Measurements from ENCODE around the gene TIMM22. TPM values are rescaled to one million over a fixed set of nuclear protein-coding genes. Genes with fewer than 3 reads are reported as not detected.

Gene TIMM22
- total RNA-seq (2022; extraction: Qiagen RNA extraction; ENCODE audit: low read depth), result 23.0 to 30.3 TPM (median 28.3 TPM) in 5 replicates

GRCh38 chr17:996554-997344 lies at the start of gene TIMM22:
TIMM22 (plus strand) TSS chr17:997129; CDS start chr17:997143, 14 bp downstream.

GRCh38 chr17:979539-980405 lies 17.2 kb upstream of the TIMM22 start, which contains the start of gene NXN:
NXN (minus strand) TSS chr17:979776.

Other genes with a start within 250 kb of the TIMM22 start
- gene GEMIN4, start 244.9 kb upstream of the TIMM22 start, total RNA-seq (2022; extraction: Qiagen RNA extraction; ENCODE audit: low read depth), result 41.9 to 63.7 TPM (median 59.1 TPM) in 5 replicates
- 95.5 to 171 TPM (median 96.4 TPM) in 5 replicates for gene GLOD4, start 214.8 kb upstream of the TIMM22 start, total RNA-seq (2022; extraction: Qiagen RNA extraction; ENCODE audit: low read depth)
- 41.6 to 46.1 TPM (median 43.3 TPM) in 5 replicates for gene MRM3, start 214.8 kb upstream of the TIMM22 start, total RNA-seq (2022; extraction: Qiagen RNA extraction; ENCODE audit: low read depth)
- 16.3 to 27.7 TPM (median 26.7 TPM) in 5 replicates for gene NXN, start 17.4 kb upstream of the TIMM22 start, total RNA-seq (2022; extraction: Qiagen RNA extraction; ENCODE audit: low read depth)
- gene ABR, start 182.9 kb downstream of the TIMM22 start, total RNA-seq (2022; extraction: Qiagen RNA extraction; ENCODE audit: low read depth), result 98.4 to 145 TPM (median 121 TPM) in 5 replicates